Stimulated activated CD8-positive, alpha-beta memory T cell treated with anti-CD3 and anti-CD28 coated beads, Interleukin-12 subunit alpha, Interleukin-12 subunit beta, amount 100 ng/mL, for 1 hour (primary cell): Measurements from ENCODE around the gene MMP15.

Experiments
- DNase-seq: peaks from one replicate; pipeline ENCODE4 v3.0.0-alpha.2; 2020; ENCODE audit warnings: low read depth

Gene MMP15

DNA sequence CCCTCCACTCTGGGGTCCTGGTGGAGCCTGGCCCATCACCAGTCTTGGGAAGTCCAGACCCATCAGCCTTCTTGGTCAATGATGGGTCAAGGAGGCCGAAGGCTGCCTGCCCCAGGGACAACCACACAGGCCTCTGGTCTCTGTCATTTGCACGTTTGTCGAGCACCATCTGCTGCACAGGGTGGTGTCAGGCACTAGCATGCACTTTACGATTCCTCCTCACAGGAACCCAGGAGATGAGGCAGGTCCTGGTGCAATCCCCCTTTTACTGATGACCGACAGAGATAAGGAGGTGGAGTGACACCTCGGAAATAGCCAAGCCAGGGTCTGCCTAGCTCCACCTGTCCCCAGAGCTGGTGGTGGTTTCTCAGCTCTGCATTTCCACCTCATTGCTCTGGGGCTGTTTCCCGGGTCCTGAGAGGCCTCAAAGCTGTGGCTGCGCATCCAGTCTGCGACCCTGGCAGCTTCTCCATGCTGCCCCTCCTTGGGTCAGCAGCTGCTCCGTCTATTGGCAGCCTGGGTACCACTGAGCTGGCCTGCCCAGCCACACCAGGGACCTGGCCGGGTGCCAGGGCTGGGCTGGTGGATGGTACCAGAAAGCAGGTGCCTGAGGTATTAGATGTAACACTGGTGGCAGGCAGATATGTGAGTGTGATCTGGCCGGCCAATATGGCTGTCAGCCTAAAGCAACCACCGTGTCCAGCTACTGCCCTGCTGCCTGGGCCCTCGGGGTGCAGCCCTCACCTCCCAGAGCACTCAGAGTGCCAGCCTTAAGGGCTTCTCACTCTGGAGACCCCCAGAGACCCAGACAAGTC is 10.0 kb downstream of the MMP15 start:
- no peak for DNase-seq

DNA sequence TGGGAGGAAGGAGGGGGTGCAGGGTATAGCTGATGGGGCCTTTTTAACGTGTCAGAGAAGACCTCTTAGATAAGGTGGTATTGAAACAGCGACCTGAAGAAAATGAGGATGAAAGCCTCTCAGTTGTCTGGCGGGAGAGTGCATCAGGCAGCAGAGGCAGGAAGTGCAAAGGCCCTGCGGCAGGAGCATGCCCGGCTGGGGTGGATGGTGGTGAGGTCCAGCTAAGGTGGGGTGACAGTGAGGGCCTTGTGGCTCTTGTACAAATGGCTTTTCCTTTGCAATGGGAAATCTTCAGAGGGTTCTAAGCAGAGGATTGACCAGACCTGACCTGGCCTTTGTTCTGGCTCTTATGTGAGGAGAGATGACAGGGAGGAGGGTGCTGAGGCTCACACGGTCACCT is 11.4 kb downstream of the MMP15 start:
- DNase-seq = no peak

DNA sequence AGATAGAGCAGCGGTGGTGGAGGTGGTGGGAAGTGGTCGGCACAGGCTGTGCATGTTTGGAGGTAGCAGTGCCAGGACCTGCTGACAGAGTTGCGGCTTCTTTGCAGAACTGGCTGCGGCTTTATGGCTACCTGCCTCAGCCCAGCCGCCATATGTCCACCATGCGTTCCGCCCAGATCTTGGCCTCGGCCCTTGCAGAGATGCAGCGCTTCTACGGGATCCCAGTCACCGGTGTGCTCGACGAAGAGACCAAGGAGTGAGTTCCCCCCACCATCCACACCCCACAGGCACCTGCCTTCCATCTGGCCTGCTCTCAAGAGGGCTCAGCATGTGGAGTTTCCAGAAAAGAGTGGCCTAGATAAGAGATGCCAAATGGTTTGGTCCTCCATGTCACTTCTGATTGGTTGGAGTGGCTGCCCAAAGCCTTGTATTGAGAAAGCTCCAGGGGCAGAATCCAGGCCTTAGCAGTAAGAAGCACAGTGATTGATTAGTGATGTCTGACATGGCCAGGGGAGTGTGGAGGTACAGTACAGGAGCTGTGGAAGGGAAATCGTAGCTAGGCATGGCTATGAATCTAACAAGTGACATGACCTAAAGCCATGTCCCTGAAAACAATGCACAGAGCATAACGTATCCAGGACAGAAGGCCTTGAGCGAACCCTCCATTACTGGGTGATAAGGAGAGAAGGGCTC is 12.0 kb downstream of the MMP15 start:
- DNase-seq = no peak

DNA sequence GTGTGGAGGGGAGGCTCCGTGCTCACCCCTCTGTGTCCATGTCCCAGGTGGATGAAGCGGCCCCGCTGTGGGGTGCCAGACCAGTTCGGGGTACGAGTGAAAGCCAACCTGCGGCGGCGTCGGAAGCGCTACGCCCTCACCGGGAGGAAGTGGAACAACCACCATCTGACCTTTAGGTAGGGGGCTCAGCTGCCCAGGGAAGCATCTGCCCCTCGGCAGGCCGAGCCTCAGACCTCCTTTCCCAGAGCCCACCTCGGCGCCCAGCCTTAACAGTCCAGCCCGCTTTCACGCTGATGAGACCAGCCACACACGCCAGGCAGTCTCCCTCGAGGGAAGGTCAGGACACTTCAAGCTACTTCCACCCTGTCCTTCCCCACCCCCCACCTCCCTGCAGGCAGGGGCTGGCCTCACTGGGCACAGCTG is 12.7 kb downstream of the MMP15 start:
- no peak for DNase-seq

DNA sequence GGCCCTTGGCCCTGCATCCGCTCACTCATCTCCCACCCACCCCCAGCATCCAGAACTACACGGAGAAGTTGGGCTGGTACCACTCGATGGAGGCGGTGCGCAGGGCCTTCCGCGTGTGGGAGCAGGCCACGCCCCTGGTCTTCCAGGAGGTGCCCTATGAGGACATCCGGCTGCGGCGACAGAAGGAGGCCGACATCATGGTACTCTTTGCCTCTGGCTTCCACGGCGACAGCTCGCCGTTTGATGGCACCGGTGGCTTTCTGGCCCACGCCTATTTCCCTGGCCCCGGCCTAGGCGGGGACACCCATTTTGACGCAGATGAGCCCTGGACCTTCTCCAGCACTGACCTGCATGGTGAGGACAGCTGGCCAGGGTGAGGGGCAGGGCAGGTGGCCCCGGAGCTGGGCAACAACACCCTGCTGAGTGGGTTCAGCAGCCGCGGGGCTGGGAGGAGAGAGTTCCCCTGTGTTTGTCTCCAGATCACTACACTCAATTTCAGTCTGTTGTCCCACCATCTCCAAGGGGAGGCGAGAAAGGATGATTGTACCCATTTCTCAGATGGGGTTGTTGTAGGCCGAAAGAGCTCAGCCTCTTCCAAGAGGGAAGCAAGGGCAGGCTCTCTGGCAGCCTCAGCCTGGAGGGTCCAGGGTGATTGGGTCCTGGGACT is 14.4 kb downstream of the MMP15 start:
- DNase-seq = no peak

DNA sequence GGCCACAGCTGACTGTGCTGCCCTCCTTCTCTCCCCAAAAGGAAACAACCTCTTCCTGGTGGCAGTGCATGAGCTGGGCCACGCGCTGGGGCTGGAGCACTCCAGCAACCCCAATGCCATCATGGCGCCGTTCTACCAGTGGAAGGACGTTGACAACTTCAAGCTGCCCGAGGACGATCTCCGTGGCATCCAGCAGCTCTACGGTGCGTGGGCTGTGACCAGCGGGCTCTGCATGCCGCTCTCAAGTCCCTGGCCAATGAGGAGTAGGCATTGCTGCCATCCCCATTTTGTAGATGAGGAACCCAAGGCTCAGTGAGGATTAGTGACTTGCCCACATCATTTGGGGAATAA is 14.9 kb downstream of the MMP15 start:
- DNase-seq = no peak

DNA sequence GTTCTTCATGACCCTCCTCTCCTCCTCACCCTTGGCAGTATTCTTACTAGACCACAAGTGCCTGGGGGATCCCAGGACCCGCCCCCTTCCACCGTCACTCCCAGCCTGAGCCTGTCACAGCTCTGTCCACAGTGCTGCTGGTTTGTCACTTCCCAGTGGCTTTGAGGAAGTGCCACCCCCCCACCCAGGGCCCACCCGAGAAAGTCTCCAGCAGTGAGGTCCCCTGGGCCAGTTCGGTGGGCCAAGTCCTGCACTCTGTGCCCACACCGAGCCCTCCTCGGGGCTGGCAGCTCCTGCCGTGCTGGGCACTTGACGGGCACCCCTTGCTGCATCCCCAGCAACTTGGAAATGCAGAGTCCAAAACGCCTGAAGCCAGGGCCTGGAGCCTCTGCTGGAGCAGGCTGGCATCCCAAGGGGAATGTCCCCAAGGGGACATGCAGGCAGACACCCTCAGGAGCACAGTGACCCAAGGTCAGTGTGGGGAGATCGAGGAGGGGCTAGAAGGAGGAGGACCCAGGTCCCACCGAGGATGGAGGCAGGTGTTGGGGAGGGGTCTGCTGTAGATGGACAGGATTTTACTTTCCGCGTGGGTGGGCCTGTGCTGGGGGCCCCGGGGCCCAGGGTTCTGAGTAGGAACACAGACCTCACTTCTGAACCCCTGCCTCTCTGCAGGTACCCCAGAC is 15.5 kb downstream of the MMP15 start:
- DNase-seq = no peak

DNA sequence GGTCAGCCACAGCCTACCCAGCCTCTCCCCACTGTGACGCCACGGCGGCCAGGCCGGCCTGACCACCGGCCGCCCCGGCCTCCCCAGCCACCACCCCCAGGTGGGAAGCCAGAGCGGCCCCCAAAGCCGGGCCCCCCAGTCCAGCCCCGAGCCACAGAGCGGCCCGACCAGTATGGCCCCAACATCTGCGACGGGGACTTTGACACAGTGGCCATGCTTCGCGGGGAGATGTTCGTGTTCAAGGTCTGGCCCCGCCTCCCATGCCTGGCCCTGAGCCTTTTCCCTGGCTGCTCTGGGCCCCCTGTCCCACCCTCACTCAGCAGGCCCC is 16.0 kb downstream of the MMP15 start:
- no peak for DNase-seq

DNA sequence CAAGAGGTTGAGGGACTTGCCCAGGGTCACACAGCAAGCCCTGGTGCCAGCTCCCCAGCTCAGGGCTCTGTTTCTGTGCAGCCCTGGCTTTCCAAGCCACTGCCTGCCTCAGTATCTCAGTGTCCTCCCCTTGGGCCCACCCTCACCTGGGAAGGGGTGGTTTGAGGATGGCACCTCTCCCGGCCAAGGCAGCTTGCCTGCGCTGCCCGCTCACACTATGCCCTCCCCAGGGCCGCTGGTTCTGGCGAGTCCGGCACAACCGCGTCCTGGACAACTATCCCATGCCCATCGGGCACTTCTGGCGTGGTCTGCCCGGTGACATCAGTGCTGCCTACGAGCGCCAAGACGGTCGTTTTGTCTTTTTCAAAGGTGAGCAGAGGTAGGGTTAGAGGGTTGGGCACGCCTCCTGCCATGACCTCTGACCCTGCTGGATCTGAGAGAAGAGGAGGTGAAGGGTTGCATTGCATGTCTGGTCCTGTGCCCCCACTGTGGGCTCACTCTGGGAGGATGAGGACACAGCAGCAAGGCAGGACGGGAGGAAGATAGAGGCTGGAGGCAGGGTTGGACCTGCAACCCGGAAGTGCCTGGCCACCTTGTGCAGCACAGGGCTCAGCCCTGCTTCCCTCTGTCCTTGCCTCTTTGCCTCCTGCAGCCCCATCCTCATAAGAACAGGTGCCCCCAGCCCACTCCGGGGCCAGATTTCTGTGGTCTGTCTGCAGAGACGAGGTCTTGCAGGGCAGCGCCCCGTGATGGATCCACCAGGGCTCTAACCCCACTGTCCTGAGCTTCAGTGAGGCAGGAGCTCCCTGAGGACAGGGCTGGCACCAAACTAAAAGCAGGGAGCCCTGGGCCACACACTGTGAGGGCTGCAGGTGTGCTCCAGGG is 16.7 kb downstream of the MMP15 start:
- no peak for DNase-seq

DNA sequence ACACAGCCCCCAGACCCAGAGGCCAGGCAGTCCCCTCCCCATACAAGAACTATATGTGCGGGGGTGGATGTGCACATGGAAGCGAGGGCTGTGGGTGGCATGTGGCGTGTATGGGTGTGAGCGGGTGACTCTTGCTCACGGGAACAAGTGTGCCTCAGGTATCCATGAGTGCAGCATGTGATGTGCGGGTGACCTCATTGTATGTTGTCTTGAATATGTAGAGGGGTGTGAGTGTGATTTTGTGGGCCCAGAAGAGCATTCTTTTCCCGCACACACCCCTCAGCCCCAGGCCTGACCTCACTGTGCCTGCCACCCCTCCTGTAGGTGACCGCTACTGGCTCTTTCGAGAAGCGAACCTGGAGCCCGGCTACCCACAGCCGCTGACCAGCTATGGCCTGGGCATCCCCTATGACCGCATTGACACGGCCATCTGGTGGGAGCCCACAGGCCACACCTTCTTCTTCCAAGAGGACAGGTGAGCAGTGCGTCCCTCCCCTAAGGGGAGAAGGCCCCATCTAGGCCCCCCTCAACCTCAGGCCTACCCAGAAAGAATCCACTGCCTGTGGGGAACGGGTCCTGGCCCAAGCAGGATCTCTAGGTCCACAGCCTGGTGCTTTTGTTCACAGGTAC is 17.4 kb downstream of the MMP15 start:
- DNase-seq = no peak

DNA sequence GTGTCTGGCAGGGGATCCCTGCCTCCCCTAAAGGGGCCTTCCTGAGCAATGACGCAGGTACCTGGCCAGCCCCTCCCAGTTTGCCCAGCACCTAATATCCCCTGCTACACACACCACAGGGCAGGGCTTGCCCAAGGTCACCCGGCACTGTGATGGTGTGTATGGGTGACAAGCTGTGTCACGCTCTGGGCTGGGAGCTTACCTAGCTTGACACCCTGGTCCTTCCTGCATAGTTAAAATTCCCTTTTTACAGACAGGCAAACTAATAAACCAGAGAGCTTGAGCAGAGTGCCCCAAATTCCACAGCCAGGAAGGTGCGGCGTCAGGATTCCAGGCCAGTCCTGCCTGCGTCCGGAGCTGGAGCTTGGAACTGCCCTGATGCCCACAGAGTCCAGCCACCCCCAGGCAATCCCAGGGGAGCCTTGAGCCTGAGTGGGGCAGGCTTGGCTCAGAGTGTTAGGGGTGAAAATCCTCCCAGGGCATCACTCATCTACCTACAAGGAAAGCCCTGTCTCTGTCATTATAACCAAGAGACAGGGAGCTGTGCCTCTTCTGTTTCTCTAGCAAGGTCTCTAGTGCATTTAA is 18.1 kb downstream of the MMP15 start:
- no peak for DNase-seq

DNA sequence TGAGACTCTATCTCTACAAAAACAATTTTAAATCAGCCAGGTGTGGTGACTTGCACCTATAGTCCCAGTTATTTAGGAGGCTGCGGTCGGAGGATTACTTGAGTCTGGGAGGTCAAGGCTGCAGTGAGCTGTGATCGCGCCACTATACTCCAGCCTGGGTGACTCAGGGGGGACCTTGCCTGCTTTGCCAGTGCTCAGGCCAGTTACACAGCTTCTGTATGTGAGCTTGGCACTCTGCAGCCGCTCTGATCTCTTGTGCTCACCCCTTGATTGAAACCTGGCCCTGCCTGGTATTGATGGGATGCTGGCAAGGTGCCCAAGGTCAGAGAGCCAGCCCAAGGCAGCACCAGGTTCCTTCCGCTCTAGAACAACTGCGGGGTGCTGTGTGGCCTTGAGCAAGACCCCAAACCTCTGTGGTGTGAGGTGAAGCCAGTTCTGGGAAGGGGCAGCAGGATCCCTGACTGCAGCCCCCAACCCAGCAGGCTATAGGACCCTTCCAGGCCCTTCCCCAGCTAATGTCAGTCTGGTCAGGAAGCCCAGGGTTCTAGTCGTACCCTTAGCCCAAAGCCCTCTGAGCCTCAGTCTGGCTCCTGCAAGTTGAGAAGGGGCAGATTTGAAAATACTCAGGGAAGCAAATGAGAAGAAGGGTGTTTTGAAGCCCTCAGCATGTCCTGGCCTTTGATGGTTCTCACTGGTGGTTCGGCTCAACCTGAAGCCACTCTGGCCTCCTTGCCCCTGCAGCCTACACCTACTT is 18.9 kb downstream of the MMP15 start:
- DNase-seq = no peak

DNA sequence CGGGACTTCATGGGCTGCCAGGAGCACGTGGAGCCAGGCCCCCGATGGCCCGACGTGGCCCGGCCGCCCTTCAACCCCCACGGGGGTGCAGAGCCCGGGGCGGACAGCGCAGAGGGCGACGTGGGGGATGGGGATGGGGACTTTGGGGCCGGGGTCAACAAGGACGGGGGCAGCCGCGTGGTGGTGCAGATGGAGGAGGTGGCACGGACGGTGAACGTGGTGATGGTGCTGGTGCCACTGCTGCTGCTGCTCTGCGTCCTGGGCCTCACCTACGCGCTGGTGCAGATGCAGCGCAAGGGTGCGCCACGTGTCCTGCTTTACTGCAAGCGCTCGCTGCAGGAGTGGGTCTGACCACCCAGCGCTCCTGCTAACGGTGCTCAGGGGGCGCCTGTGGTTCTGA is 19.5 kb downstream of the MMP15 start:
- DNase-seq = no peak

DNA sequence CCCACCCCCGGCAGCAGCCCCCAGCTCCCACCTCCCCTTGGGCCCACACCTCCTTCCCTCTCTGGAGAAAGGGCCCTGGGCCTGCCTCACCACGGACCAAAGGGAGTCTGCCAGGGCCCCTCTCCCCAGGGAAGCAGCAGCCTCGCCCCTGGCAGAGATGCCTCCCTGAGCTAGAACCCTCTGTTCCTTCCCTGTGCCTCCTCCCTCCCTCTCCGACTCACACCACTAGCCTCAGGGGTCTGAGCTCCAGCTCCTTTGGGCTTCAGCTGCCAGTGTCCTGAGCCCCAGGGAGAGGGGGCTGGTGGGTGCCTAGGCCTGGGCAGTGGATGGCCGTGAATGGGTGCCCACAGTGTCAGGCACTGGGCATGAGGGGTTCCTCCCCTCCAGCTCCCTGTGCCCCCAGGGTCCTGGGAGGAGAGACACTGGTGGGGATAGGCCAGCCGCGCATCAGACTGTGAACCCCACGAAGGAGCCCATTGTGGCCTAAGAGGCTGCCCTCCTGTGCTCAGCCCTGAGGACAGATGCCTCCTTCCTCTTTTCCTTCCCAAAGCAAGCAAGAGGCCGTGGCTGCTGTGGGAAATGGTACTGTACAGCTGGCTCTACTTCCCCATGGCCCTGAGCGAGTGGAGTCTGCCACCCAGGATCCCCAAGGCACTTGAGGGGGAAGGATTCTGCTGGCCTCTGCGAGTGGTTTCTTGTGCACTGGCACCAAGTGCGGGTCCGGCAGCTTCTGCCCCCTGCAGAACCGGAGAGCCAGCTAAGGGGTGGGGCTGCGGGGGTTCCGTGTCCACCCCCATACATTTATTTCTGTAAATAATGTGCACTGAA is 20.7 kb downstream of the MMP15 start:
- no peak for DNase-seq

DNA sequence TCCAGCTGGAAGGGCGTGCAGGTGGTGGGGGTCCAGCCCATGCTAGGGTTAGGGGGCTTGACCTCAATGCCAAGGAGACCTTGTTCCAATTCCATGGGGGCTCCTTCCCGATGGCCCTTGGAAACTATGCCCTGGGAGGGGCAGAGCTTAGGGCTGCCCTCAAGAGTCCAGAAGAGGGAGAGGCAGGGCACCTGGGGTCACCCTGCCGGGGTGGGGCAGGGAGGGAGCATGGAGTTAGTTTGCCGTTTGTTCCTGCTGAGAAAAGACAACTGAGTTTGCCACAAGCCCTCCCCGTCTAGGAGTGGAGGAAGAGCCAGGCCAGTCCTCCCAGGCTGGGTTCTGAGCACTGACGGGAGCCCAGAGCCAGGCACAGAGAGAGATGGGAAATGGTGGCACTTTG is 21.4 kb downstream of the MMP15 start:
- no peak for DNase-seq

DNA sequence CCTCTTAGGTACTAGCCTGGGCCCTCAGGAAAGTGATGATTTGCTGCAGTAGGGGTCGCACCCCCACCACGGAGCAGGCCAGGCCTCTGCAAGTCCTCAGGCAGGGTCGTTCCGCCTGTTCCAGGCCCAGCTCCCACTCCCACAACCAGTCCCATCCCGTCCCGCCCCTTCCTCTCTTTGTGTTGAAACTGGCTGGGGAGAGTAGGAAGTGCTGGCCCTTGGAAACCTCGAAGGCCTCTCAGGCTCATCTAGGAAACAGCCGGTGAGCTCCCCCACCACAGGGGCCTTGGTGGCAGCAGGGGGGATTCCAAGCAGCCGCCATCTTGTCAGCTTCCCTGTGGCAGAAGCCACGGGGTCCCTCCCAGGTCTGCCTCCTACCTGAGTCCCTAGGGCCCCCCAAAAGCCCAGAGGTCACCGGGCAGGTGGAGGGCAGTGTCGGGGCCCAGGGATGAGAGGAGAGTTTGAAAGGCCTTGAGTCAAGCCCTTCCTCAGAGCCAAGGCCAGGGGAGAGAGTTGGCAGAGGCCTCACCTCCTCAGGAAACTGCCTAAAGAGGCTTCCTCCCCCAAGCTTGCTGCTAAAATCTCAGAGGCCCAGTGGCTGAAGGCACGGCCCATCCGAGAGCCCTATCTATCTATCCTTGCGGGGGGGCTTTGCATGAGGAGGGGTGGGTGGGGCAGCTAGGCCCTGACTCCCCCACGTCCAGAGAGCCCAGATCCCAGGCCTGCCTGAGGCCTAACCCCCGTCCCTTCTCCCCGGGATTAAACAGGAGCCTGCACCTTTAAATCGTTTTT is 22.2 kb downstream of the MMP15 start:
- no peak for DNase-seq

DNA sequence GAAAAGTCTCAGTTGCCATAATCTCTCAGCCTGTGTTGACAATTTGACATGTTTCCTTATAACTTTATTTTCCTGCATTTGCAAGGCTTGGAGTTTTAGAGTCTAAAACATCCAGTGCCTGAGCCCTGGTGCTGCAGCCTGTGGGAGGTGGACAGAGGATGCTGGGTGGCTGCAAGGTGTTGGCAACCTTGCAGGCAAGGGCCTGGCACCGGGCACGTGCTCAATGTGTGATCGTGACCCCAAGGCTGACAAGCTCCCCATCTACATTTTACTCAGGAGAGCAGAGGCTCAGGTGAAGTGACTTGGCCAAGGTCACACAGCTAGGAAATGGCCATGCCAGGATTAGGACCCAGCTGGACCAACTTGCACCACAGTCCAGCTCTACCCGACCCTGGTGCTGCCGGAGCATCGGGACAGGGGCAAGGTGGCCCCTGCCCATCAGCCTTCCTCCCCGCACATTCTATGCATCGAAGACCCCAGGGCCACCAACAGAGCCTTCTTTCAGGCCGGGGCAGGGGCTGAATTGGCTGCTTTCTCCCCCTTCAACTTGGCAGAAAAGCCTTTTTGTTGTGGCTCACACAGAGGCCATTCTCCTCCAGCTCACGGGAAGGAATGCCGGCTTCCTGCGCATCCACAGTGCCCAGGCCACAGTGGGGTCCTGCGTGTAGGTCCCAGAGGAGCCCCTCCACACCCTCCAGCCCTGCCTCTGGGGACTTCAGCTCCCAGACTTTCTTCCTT is 23.1 kb downstream of the MMP15 start:
- DNase-seq = no peak
